Sigmoid colon (tissue), 4 donors: ENCODE data around the gene CDHR3.

Source experiments
- EP300 ChIP-seq, 4 donors: sonication (generic); formaldehyde crosslinking; IDR thresholded peaks; one replicate each; pipeline ENCODE4 v1.6.1; 2017; ENCODE audit warnings: antibody characterized with exemption in 4 of 4
- POLR2AphosphoS5 ChIP-seq, 4 donors: sonication (generic); formaldehyde crosslinking; IDR thresholded peaks; one replicate each; pipeline ENCODE4 v1.6.1; 2017; ENCODE audit warnings: antibody characterized with exemption in 4 of 4
- TF ChIP-seq, protein P1 (sequence below), 4 experiments: fragments of 450-650 bp in 3 of 4; fragments of 200-600 bp in 1 of 4; IDR thresholded peaks; one replicate each; pipeline ENCODE4 v1.5.1; 2016 to 2019; ENCODE audit warnings: antibody characterized with exemption in 4 of 4, mild to moderate bottlenecking in 3 of 4, moderate library complexity in 2 of 4

GRCh38 chr7:105989191-105989590 lies 26.1 kb downstream of the CDHR3 start:
- TF ChIP-seq POLR2AphosphoS5 (IDR thresholded peaks at IDR 0.05) (no peak), EP300 (IDR thresholded peaks at IDR 0.05) (no peak)
- TF ChIP-seq, protein P1, sequence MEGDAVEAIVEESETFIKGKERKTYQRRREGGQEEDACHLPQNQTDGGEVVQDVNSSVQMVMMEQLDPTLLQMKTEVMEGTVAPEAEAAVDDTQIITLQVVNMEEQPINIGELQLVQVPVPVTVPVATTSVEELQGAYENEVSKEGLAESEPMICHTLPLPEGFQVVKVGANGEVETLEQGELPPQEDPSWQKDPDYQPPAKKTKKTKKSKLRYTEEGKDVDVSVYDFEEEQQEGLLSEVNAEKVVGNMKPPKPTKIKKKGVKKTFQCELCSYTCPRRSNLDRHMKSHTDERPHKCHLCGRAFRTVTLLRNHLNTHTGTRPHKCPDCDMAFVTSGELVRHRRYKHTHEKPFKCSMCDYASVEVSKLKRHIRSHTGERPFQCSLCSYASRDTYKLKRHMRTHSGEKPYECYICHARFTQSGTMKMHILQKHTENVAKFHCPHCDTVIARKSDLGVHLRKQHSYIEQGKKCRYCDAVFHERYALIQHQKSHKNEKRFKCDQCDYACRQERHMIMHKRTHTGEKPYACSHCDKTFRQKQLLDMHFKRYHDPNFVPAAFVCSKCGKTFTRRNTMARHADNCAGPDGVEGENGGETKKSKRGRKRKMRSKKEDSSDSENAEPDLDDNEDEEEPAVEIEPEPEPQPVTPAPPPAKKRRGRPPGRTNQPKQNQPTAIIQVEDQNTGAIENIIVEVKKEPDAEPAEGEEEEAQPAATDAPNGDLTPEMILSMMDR (IDR thresholded peaks at IDR 0.05), result no peak
